Measurements from ENCODE around the gene HTR2B.
"Not testable (repeated sequence)": the region's sequence is repeated elsewhere in the genome, so short reads cannot be mapped to it uniquely, and the experiment has no call there.

HTR2B gene

DNA sequence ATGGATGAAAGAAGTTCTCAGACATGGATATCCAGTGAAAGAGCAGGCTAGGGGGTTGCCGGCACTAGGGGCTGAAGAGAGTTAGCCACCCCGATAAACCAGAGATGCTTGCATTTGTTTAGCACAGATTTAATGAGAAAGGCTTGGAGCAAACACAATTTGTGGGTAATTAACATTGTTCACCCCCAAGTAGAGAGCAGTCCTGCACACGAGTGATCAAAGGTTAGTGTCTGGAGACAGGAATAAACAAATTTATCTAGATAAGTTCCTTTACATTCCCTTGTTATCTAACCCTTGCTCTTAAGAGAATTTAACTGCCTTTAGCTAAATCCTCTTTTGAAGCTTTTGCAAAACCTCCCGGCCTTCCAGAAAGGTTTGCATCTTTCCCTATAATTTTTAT lies 23.9 kb downstream of the HTR2B start:
- TF ChIP-seq SPI1 (IDR thresholded peaks at IDR 0.05; ENCODE audit: low read depth, low read length) (no peak), POLR2A (IDR thresholded peaks at IDR 0.05; ENCODE audit: low read depth, low read length) (no peak), POLR2AphosphoS5 (IDR thresholded peaks at IDR 0.05; ENCODE audit: low read depth, low read length) (no peak), TAF1 (IDR thresholded peaks at IDR 0.05; ENCODE audit: low read depth, low read length) (no peak), PAX5 (IDR thresholded peaks at IDR 0.05; ENCODE audit: insufficient read depth, low read length, severe bottlenecking) (no peak), POU2F2 (IDR thresholded peaks at IDR 0.05; ENCODE audit: low read depth, low read length) (no peak)

DNA sequence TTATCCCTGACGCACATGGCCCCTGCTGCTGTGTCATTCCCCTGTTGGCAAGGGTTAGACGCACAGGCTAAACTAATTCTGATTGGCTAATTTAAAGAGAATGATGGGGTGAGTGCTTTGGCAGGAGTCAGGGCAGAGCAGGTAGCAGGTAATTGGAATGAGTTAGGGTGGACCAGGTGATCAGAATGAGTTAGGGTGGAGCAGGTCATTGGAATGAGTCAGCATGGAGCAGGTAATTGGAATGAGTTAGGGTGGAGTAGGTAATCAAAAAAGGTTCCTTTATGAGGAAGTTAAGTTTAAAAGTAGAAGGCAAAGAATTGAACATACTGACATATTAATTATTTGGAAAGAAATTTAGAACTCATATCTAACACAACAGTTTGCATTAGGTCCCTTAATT lies 24.5 kb downstream of the HTR2B start:
- not testable (repeated sequence) for DNase-seq (ENCODE audit: insufficient read length, low spot score)
- peak; percentile 28 for FAIRE-seq

More for the DNA sequence above, 23.9 kb downstream of the HTR2B start:
- DNase-seq (ENCODE audit: insufficient read length, low spot score) (no peak), FAIRE-seq (no peak)

DNA sequence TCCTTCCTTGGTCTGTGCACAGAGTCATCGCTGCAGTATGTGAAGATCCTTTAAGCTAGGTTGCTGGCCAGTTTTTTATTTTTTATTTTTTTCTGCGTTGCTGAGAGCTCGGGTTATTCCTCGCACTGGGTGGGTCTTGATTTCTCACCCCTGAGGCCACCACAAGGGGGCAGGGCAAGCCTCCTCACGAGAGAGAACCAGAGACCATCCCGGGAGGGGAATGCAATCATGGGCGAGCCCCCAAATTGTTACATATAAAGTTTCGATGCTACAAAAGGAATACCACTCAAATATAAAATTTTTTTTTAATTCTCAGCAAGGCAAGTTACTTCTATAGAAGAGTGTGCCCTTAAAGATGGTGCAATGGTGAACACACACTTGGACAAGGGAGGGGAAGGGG lies 24.9 kb downstream of the HTR2B start:
- no peak for DNase-seq (ENCODE audit: insufficient read length, low spot score)
- no peak for TF ChIP-seq PAX5 (IDR thresholded peaks at IDR 0.05; ENCODE audit: insufficient read depth, low read length, severe bottlenecking)
- TF ChIP-seq SPI1 (IDR thresholded peaks at IDR 0.05; ENCODE audit: low read depth, low read length) = no peak
- no peak for TF ChIP-seq POU2F2 (IDR thresholded peaks at IDR 0.05; ENCODE audit: low read depth, low read length)
- no peak for TF ChIP-seq TAF1 (IDR thresholded peaks at IDR 0.05; ENCODE audit: low read depth, low read length)
- TF ChIP-seq POLR2A (IDR thresholded peaks at IDR 0.05; ENCODE audit: low read depth, low read length) = no peak
- TF ChIP-seq POLR2AphosphoS5 (IDR thresholded peaks at IDR 0.05; ENCODE audit: low read depth, low read length) = no peak
- no peak for FAIRE-seq

DNA sequence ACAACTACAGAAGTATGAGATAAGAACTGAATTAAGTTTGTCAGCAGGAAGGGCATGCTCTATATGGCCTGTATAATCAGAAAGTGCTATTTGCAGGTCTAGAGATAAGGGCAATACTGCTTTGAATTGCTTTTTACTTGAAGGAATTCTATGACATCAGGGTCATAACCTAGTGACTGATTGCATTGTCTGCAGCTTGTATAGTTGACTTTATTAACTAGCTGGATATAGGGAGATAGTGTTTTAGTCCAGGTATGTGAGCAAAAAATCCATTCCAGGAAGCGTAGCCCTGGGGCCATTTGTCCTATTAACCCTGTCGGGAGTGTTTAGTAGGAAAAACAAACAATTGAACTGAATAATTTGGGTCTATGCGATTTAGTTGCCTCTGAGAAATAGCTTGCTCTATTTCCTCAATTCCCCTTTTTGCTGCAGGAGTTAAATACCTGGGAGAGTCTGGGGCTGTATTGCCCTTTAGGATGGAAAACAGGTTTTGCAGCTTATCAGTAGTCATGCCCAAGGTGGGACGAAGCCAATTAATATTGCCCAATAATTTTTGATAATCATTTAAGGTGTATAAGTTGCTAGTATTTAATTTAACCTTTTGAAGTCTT lies 30.0 kb downstream of the HTR2B start:
- no peak for FAIRE-seq
- DNase-seq (ENCODE audit: insufficient read length, low spot score) = no peak
- no peak for TF ChIP-seq TAF1 (IDR thresholded peaks at IDR 0.05; ENCODE audit: low read depth, low read length)
- TF ChIP-seq PAX5 (IDR thresholded peaks at IDR 0.05; ENCODE audit: insufficient read depth, low read length, severe bottlenecking) = no peak
- no peak for TF ChIP-seq POU2F2 (IDR thresholded peaks at IDR 0.05; ENCODE audit: low read depth, low read length)
- TF ChIP-seq SPI1 (IDR thresholded peaks at IDR 0.05; ENCODE audit: low read depth, low read length) = no peak
- no peak for TF ChIP-seq POLR2A (IDR thresholded peaks at IDR 0.05; ENCODE audit: low read depth, low read length)
- TF ChIP-seq POLR2AphosphoS5 (IDR thresholded peaks at IDR 0.05; ENCODE audit: low read depth, low read length) = no peak

DNA sequence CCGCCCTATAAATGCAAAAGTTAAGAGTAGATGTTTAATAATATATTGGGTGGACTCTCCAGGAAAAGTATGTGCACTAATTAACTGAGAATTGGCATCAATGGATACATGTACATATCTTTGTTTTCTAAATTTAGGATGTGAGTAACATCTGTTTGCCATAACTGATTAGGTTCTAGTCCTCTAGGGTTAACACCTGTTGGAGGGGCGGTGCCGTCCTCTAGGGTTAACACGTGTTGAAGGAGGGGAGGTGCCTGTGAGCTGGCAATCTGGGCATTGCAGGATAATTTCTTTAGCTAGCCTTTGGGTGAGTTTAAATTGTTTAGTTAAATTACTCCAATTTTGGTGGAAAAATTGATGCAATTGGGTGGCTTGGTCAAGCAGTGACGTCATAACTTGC lies 30.9 kb downstream of the HTR2B start:
- no peak for TF ChIP-seq SPI1 (IDR thresholded peaks at IDR 0.05; ENCODE audit: low read depth, low read length)
- no peak for TF ChIP-seq POLR2A (IDR thresholded peaks at IDR 0.05; ENCODE audit: low read depth, low read length)
- TF ChIP-seq TAF1 (IDR thresholded peaks at IDR 0.05; ENCODE audit: low read depth, low read length) = no peak
- TF ChIP-seq POLR2AphosphoS5 (IDR thresholded peaks at IDR 0.05; ENCODE audit: low read depth, low read length) = no peak
- TF ChIP-seq PAX5 (IDR thresholded peaks at IDR 0.05; ENCODE audit: insufficient read depth, low read length, severe bottlenecking) = no peak
- TF ChIP-seq POU2F2 (IDR thresholded peaks at IDR 0.05; ENCODE audit: low read depth, low read length) = no peak
- FAIRE-seq = no peak
- no peak for DNase-seq (ENCODE audit: insufficient read length, low spot score)

DNA sequence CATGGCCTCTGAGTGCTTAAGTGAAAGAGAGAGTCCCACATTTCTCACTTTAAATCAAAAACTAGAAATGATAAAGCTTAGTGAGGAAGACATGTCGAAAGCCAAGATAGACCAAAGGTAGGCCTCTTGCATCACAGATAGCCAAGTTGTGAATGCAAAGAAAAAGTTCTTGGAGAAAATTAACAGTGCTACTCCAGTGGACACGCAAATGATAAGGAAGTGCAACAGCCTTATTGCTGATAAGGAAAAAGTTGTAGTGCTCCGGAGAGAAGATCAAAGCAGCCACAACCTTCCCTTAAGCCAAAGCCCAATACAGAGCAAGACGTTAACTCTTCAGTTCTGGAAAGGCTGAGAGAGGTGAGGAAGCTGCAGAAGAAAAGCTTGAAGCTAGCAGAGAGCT lies 36.1 kb downstream of the HTR2B start:
- TF ChIP-seq SPI1 (IDR thresholded peaks at IDR 0.05; ENCODE audit: low read depth, low read length) (no peak), POLR2AphosphoS5 (IDR thresholded peaks at IDR 0.05; ENCODE audit: low read depth, low read length) (no peak)
- FAIRE-seq (no peak), DNase-seq (ENCODE audit: insufficient read length, low spot score) (no peak)

DNA sequence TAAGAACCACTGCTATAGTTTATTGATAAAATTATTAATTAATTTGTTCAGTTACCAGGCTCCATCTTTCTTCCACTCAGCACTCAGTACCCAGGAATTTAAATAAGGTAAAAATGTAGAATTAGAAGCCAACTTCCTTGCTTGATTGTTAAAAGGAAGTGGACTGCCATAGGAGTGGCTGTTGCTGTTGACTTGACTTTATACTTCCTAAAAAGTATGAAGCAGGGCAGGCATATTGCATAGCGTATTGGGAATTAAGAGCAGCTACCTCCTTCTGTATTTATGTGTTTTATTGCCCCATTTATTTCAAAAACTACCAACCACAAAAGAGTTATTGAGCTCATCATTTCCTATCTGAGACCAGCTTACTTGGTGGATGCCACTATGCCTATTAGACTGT lies 40.3 kb downstream of the HTR2B start:
- no peak for DNase-seq (ENCODE audit: insufficient read length, low spot score)
- TF ChIP-seq POLR2A (IDR thresholded peaks at IDR 0.05; ENCODE audit: low read depth, low read length) (no peak), SPI1 (IDR thresholded peaks at IDR 0.05; ENCODE audit: low read depth, low read length) (no peak), TAF1 (IDR thresholded peaks at IDR 0.05; ENCODE audit: low read depth, low read length) (no peak), POU2F2 (IDR thresholded peaks at IDR 0.05; ENCODE audit: low read depth, low read length) (no peak), PAX5 (IDR thresholded peaks at IDR 0.05; ENCODE audit: insufficient read depth, low read length, severe bottlenecking) (no peak), POLR2AphosphoS5 (IDR thresholded peaks at IDR 0.05; ENCODE audit: low read depth, low read length) (no peak)
- FAIRE-seq = no peak

DNA sequence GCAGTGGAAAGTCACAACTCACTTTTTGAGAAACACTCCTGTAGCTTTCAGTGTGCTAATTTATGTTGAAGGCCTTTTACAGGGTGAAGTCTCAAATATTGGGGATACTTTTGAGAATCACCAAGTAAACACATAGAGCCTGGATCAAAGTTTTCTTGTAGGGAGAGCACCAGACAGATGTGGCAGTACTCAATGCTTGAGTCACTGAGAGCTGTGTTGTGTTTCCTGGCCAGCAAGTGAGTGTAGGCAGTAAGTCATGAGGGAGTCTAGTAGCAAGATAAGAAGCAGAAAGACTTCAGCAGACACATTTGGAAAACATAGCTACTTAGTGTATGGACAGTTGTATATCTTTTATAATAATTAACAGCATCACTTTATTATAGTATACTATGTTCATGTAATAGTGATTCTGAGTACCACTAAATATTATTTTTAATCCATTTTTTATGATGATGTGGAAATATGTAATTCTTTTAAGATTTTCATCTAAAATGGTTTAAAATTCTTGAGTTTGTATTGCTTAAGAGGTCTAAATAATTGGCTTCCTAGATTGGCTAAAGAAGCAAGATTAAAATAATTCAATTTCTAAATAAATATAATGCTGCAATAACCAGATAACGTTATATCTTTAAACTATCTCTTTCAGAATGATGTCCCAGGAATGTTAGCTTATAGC lies 55.3 kb downstream of the HTR2B start:
- TF ChIP-seq POLR2AphosphoS5 (IDR thresholded peaks at IDR 0.05; ENCODE audit: low read depth, low read length) (no peak), PAX5 (IDR thresholded peaks at IDR 0.05; ENCODE audit: insufficient read depth, low read length, severe bottlenecking) (no peak)
- no peak for DNase-seq (ENCODE audit: insufficient read length, low spot score)
- FAIRE-seq = no peak

DNA sequence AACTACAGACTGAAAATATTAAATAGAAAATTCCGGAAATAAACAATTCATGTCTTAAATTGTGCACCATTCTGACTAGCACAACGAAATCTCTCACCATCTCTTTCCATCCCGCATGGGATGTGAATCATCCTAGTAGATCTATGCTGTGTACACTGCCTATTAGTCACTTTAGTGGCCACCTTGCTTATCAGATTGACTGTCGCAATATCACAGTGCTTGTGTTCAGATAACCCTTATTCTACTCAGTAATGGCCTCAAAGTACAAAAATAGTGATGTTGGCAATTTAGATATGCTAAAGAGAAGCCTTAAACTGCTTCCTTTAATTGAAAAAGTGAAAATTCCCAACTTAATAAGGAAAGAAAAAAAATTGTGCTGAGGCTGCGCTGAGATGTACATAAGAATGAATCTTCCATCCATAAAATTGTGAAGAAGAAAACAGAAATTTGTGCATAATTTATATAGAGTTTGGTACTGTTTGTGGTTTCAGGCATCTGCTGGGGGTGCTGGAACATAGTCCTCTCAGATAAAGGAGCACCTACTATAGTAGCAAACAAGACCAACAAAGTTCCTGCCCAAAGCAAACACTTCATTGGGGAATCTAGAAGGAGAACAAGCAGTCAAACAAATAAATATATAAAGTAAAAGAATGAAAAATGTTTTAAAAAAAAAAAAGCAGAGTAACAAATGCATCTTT lies 56.2 kb downstream of the HTR2B start:
- DNase-seq (ENCODE audit: insufficient read length, low spot score) (no peak), FAIRE-seq (no peak)

DNA sequence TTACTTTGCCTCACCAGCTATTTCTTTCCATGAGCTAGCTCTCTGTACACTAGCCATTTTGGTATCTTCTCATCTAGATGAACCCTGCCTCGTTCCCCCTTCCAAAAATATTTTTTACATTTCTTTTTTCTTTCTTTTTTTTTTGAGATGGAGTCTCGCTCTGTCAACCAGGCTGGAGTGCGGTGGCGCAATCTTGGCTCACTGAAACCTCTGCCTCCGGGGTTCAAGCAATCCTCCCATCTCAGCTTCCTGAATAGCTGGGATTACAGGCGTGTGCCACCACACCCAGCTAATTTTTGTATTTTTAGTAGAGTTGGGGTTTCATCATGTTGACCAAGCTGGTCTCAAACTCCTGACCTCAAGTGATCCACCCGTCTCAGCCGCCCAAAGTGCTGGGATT lies 57.3 kb downstream of the HTR2B start:
- not testable (repeated sequence) for DNase-seq (ENCODE audit: insufficient read length, low spot score); FAIRE-seq

More for the DNA sequence above, 56.2 kb downstream of the HTR2B start:
- TF ChIP-seq TAF1 (IDR thresholded peaks at IDR 0.05; ENCODE audit: low read depth, low read length) (no peak), PAX5 (IDR thresholded peaks at IDR 0.05; ENCODE audit: insufficient read depth, low read length, severe bottlenecking) (no peak), SPI1 (IDR thresholded peaks at IDR 0.05; ENCODE audit: low read depth, low read length) (no peak), POLR2A (IDR thresholded peaks at IDR 0.05; ENCODE audit: low read depth, low read length) (no peak)

Data from GM12891 (cell line).